A673 (cell line): ENCODE data around the gene ZNF664. TPM values are rescaled to one million over a fixed set of nuclear protein-coding genes. Genes with fewer than 3 reads are reported as not detected.
"Not testable (repeated sequence)": the region's sequence is repeated elsewhere in the genome, so short reads cannot be mapped to it uniquely, and the experiment has no call there.

ENCODE experiments used
- BruUV-seq: library from RNA; stranded (reverse); fragments of 400-500 nt; replicated peaks from 2 replicates; lab custom pipeline; 2021; lab: Mats Ljungman, UMichigan
- CTCF ChIA-PET: fragments of 300-600 bp; sonication (Branson Sonifier 250); formaldehyde crosslinking; loops from one replicate; lab custom pipeline; 2022; ENCODE audit warnings: antibody characterized with exemption; lab: Charles Lee
- POLR2A ChIA-PET: fragments of 300-600 bp; sonication (Branson Sonifier 250); formaldehyde crosslinking; loops from one replicate; lab custom pipeline; 2022; ENCODE audit warnings: antibody characterized with exemption; ENCODE audit not compliant: low non-redundant PET; lab: Charles Lee
- DNase-seq: peaks from one replicate; pipeline ENCODE4 v3.0.0-alpha.2; 2015; ENCODE audit warnings: low spot score
- H3K27ac ChIP-seq: fragments of 200-600 bp; sonication (generic); 2 replicates; pipeline ENCODE4 v1.5.1; 2016; ENCODE audit warnings: mixed run types, low read depth, mild to moderate bottlenecking, mixed read lengths, antibody characterized with exemption, low read length; ENCODE audit not compliant: poor library complexity, severe bottlenecking
- H3K27me3 ChIP-seq: fragments of 200-600 bp; sonication (generic); replicated peaks from 2 replicates; pipeline ENCODE4 v1.6.1; 2017; ENCODE audit warnings: mixed run types, low read depth, mild to moderate bottlenecking, mixed read lengths, antibody characterized with exemption, low read length; ENCODE audit not compliant: insufficient read depth, poor library complexity
- H3K36me3 ChIP-seq: fragments of 200-600 bp; sonication (generic); 2 replicates; pipeline ENCODE4 v1.6.1; 2016; ENCODE audit warnings: mixed run types, mild to moderate bottlenecking, mixed read lengths, antibody characterized with exemption, low read length; ENCODE audit not compliant: insufficient read depth, poor library complexity, severe bottlenecking
- H3K4me1 ChIP-seq: fragments of 200-600 bp; sonication (generic); 2 replicates; pipeline ENCODE4 v1.6.1; 2017; ENCODE audit warnings: mixed run types, mild to moderate bottlenecking, mixed read lengths, antibody characterized with exemption, low read length; ENCODE audit not compliant: insufficient read depth, poor library complexity, severe bottlenecking
- H3K4me3 ChIP-seq: fragments of 200-600 bp; sonication (generic); 2 replicates; pipeline ENCODE4 v1.5.1; 2016; ENCODE audit warnings: low read depth, mixed run types, mild to moderate bottlenecking, mixed read lengths, low read length; ENCODE audit not compliant: poor library complexity, severe bottlenecking
- H3K9me3 ChIP-seq: fragments of 200-600 bp; sonication (generic); 2 replicates; pipeline ENCODE4 v1.6.1; 2016; ENCODE audit warnings: mixed run types, low read depth, mild to moderate bottlenecking, mixed read lengths, antibody characterized with exemption, low read length; ENCODE audit not compliant: poor library complexity, severe bottlenecking
- CTCF ChIP-seq: fragments of 300-800, 200-600 bp; sonication (generic); conservative IDR thresholded peaks from 2 replicates; pipeline ENCODE4 v1.5.1; 2017; ENCODE audit warnings: low read depth, mild to moderate bottlenecking, antibody characterized with exemption, low read length, moderate library complexity, mixed read lengths
- EZH2 ChIP-seq: fragments of 200-600 bp; sonication (generic); IDR thresholded peaks from 2 replicates; pipeline ENCODE4 v1.6.1; 2017; ENCODE audit warnings: borderline replicate concordance, low read depth, mild to moderate bottlenecking, mixed read lengths, antibody characterized with exemption, low read length; ENCODE audit not compliant: poor library complexity, severe bottlenecking
- intact Hi-C: fragments of 100-400 bp; cut with micrococcal nuclease; formaldehyde crosslinking; loops from one replicate; pipeline ENCODE4 v1.10.0; 2022; ENCODE audit not compliant: unreplicated experiment
- total RNA-seq: library from RNA; stranded (reverse); gene quantifications from 2 replicates; pipeline ENCODE4 v1.2.3, GENCODE V29; 2021

The ZNF664 gene
- total RNA-seq, 1 experiment from 2014 or later, result 135 TPM

DNA sequence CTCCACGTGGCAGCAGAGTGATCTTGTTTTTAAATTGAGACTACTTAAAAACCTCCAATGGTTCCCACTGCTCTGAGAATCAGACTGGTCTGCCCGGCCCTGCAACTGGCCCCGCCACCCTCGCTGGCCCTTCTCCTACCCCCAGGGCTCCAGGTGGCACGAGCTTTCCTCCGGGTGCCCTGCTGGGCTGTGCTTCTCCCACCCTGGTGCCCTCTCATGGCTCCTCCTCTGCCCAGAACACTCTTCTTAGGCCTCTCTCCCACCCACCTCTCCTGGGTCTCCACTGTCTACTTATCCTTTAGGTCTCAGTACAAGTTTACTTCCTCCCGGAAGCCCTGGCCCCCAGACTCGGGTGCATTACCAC, 26.9 kb upstream of the ZNF664 start:
- ChIA-PET CTCF (no interaction called here), POLR2A (no interaction called here)
- Histone ChIP-seq H3K27ac (no peak overlapping the region), H3K36me3 (no peaks in the 10 kb centered on the region), H3K4me1 (no peaks in the 10 kb centered on the region), H3K27me3 (no peaks in the 10 kb centered on the region), H3K4me3 (no peak overlapping the region), H3K9me3 (no peaks in the 10 kb centered on the region)
- DNase-seq, result no peak
- TF ChIP-seq CTCF (no peak), EZH2 (no peak)
- no TSS peak for BruUV-seq
- intact Hi-C loops, result no loop called here

- CTCF ChIA-PET, DNase-seq: not testable (repeated sequence)
Measured at GRCh38 chr12:123946516-123947505, 26.2 kb upstream of the ZNF664 start.

DNA sequence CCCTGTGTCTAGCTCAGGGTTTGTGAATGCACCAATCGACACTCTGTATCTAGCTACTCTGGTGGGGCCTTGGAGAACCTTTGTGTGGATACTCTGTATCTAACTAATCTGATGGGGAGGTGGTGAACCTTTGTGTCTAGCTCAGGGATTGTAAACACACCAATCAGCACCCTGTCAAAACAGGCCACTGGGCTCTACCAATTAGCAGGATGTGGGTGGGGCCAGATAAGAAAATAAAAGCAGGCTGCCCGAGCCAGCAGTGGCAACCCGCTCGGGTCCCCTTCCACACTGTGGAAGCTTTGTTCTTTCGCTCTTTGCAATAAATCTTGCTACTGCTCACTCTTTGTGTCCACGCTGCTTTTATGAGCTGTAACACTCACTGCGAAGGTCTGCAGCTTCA, 25.5 kb upstream of the ZNF664 start:
- H3K27me3 ChIP-seq, intact Hi-C loops, BruUV-seq, H3K4me3 ChIP-seq, H3K36me3 ChIP-seq, H3K9me3 ChIP-seq, H3K4me1 ChIP-seq, DNase-seq, H3K27ac ChIP-seq, CTCF ChIA-PET: not testable (repeated sequence)
- POLR2A ChIA-PET, result interaction anchor here (0.6 kb wide), 1 partner anchor 144 kb away, joined by 3 read pairs; no protein-coding TSS in a partner anchor

More at GRCh38 chr12:123946516-123947505, 26.2 kb upstream of the ZNF664 start:
- BruUV-seq, H3K27ac ChIP-seq, H3K27me3 ChIP-seq, intact Hi-C loops, H3K4me1 ChIP-seq, H3K36me3 ChIP-seq, H3K4me3 ChIP-seq, H3K9me3 ChIP-seq: not testable (repeated sequence)
- POLR2A ChIA-PET, result interaction anchor here (0.6 kb wide), 1 partner anchor 143 kb away, joined by 3 read pairs; no protein-coding TSS in a partner anchor

DNA sequence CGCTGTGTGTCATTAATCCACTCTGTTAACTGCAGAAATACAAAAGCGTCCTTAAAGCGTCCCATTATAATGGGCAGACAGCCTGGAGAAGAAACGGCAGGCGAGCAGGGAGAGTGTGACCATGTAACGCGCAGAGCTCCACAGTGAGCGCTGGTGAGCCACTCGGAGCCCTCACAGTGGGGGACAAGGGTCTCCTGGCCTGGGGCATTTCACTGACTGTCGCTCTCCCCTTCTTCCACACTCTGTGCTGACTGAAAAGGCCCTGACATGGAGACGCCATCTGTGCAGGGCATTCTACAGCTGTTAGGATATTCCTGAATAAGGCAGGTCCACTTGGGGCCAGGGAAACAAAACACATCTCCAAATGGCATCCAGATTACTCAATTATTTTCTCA, 24.6 kb upstream of the ZNF664 start:
- no TSS peak for BruUV-seq
- intact Hi-C loops, result no loop called here
- no peaks in the 10 kb centered on the region for H3K36me3 ChIP-seq
- ChIA-PET CTCF (no interaction called here), POLR2A (no interaction called here)
- H3K4me1 ChIP-seq, result no peaks in the 10 kb centered on the region
- H3K27me3 ChIP-seq, result no peaks in the 10 kb centered on the region
- TF ChIP-seq CTCF, result no peak
- no peak for TF ChIP-seq EZH2
- no peak for DNase-seq
- H3K4me3 ChIP-seq, result no peak overlapping the region
- no peaks in the 10 kb centered on the region for H3K9me3 ChIP-seq
- H3K27ac ChIP-seq, result no peak overlapping the region
